GM12878 (cell line): Measurements from ENCODE around the gene MGRN1. TPM values are rescaled to one million over a fixed set of nuclear protein-coding genes. Genes with fewer than 3 reads are reported as not detected.

Experiments used
- ATAC-seq: fragments of 200-7000 bp; cut with Tn5 transposase; 3 replicates; pipeline ENCODE4 v1.9.1; 2020; ENCODE audit warnings: mild to moderate bottlenecking, moderate library complexity
- BruUV-seq: library from RNA; stranded (reverse); fragments of 400-500 nt; replicated peaks from 2 replicates; lab custom pipeline; 2021; lab: Mats Ljungman, UMichigan
- CTCF ChIA-PET: fragments of 300-600 bp; sonication (Branson Sonifier 250); formaldehyde crosslinking; extraction: SDS; loops from one replicate; lab custom pipeline; 2021; ENCODE audit warnings: inconsistent platforms; lab: Yijun Ruan, JAX
- POLR2A ChIA-PET: fragments of 350-600 bp; formaldehyde crosslinking; extraction: SDS; loops from one replicate; lab custom pipeline; 2021; ENCODE audit warnings: inconsistent platforms; lab: Charles Lee
- RAD21 ChIA-PET: fragments of 300-600 bp; sonication (Branson Sonifier 250); formaldehyde crosslinking; loops from one replicate; lab custom pipeline; 2023; ENCODE audit warnings: antibody characterized with exemption; ENCODE audit not compliant: unreplicated experiment; lab: Charles Lee
- SMC1A ChIA-PET: fragments of 300-600 bp; sonication (Branson Sonifier 250); formaldehyde crosslinking; loops from one replicate; lab custom pipeline; 2023; ENCODE audit not compliant: unreplicated experiment, uncharacterized antibody; lab: Charles Lee
- DNase-seq: peaks from one replicate; pipeline ENCODE4 v3.0.0-alpha.2; 2011; ENCODE audit warnings: low read depth, low spot score
- FAIRE-seq: peaks from 3 replicates; lab custom pipeline; 2011; peaks lifted over from hg19 to GRCh38; lab: Jason Lieb, UNC
- H2AFZ ChIP-seq: 2 replicates; pipeline ENCODE4 v1.6.0; 2011; ENCODE audit warnings: low read depth, low read length, control low read depth; ENCODE audit not compliant: control insufficient read depth
- H3K27ac ChIP-seq: 2 replicates; pipeline ENCODE4 v1.5.1; 2011; ENCODE audit warnings: control low read depth; ENCODE audit not compliant: control insufficient read depth, insufficient read depth
- H3K27me3 ChIP-seq, 2 experiments: replicated peaks in 1 of 2; 2 replicates each; pipeline versions ENCODE4 v1.6.0 to v1.6.1; 2011; ENCODE audit warnings: low read length in 1 of 2; ENCODE audit not compliant: control insufficient read depth in 2 of 2, insufficient read depth in 2 of 2
- H3K36me3 ChIP-seq, 2 experiments: 2 replicates each; pipeline ENCODE4 v1.5.1; 2011; ENCODE audit warnings: low read length in 1 of 2; ENCODE audit not compliant: control insufficient read depth in 2 of 2, insufficient read depth in 2 of 2
- H3K4me1 ChIP-seq: 2 replicates; pipeline ENCODE4 v1.6.1; 2011; ENCODE audit warnings: mild to moderate bottlenecking, low read length, moderate library complexity, mixed read lengths; ENCODE audit not compliant: control insufficient read depth, insufficient read depth
- H3K4me2 ChIP-seq: 2 replicates; pipeline ENCODE4 v1.6.0; 2011; ENCODE audit warnings: control low read depth; ENCODE audit not compliant: control insufficient read depth, insufficient read depth
- H3K4me3 ChIP-seq: fragments of 200-600 bp; sonication (generic); 2 replicates; pipeline ENCODE4 v1.5.1; 2016
- H3K79me2 ChIP-seq: 2 replicates; pipeline ENCODE4 v1.6.0; 2011; ENCODE audit warnings: low read length; ENCODE audit not compliant: control insufficient read depth, insufficient read depth
- H3K9ac ChIP-seq: 2 replicates; pipeline ENCODE4 v1.8.0; 2011; ENCODE audit warnings: low read length, control low read depth, mixed read lengths; ENCODE audit not compliant: control insufficient read depth, insufficient read depth
- H3K9me3 ChIP-seq: replicated peaks from 3 replicates; pipeline ENCODE4 v1.5.1; 2011; ENCODE audit warnings: mild to moderate bottlenecking, low read length; ENCODE audit not compliant: control insufficient read depth, insufficient read depth
- H4K20me1 ChIP-seq: 2 replicates; pipeline ENCODE4 v1.6.0; 2011; ENCODE audit not compliant: control insufficient read depth, insufficient read depth
- ATF3 ChIP-seq: IDR thresholded peaks from 2 replicates; pipeline ENCODE4 v1.6.1; 2011; ENCODE audit warnings: low read depth, mild to moderate bottlenecking, low read length, moderate library complexity, borderline replicate concordance; ENCODE audit errors: extremely low read depth
- BMI1 ChIP-seq: fragments of 450-650 bp; IDR thresholded peaks from 2 replicates; pipeline ENCODE4 v1.6.1; 2016; ENCODE audit warnings: mild to moderate bottlenecking, moderate library complexity, borderline replicate concordance
- CBFB ChIP-seq: IDR thresholded peaks from 2 replicates; pipeline ENCODE4 v1.6.1; 2016; ENCODE audit warnings: antibody characterized with exemption, low read depth
- CEBPB ChIP-seq, 2 experiments: fragments of 150-350 bp in 1 of 2; IDR thresholded peaks; 2 replicates each; pipeline ENCODE4 v1.6.1; 2012 to 2014; ENCODE audit warnings: low read depth in 2 of 2, low read length in 2 of 2, borderline replicate concordance in 1 of 2, inconsistent platforms in 1 of 2
- EED ChIP-seq: sonication (generic); IDR thresholded peaks from 2 replicates; pipeline ENCODE4 v1.6.1; 2016; ENCODE audit warnings: antibody characterized with exemption, low read depth
- ETV6 ChIP-seq, 2 experiments: fragments of 450-650 bp in 1 of 2; IDR thresholded peaks in 1 of 2; conservative IDR thresholded peaks in 1 of 2; 2 replicates each; pipeline ENCODE4 v1.6.1; 2014; ENCODE audit warnings: antibody characterized with exemption in 1 of 2, borderline replicate concordance in 1 of 2, low read depth in 1 of 2, mild to moderate bottlenecking in 1 of 2, moderate library complexity in 1 of 2
- FOXM1 ChIP-seq: IDR thresholded peaks from 2 replicates; pipeline ENCODE4 v1.6.1; 2012; ENCODE audit warnings: low read depth, mild to moderate bottlenecking, inconsistent platforms, low read length, moderate library complexity
- GATAD2B ChIP-seq: fragments of 450-650 bp; conservative IDR thresholded peaks from 2 replicates; pipeline ENCODE4 v1.6.1; 2017; ENCODE audit warnings: low read depth, mild to moderate bottlenecking, moderate library complexity
- POLR2AphosphoS5 ChIP-seq: IDR thresholded peaks from 2 replicates; pipeline ENCODE4 v1.6.1; 2011; ENCODE audit warnings: mild to moderate bottlenecking, low read length, inconsistent platforms
- PRDM15 ChIP-seq: fragments of 450-650 bp; formaldehyde crosslinking; IDR thresholded peaks from 2 replicates; pipeline ENCODE4 v1.4.0; 2020; ENCODE audit warnings: mild to moderate bottlenecking, moderate library complexity
- RAD21 ChIP-seq: IDR thresholded peaks from 2 replicates; pipeline ENCODE4 v1.6.1; 2011; ENCODE audit warnings: mild to moderate bottlenecking, low read depth, low read length, moderate library complexity; ENCODE audit not compliant: insufficient read depth
- RCOR1 ChIP-seq: conservative IDR thresholded peaks from 2 replicates; pipeline ENCODE4 v1.6.1; 2012; ENCODE audit warnings: low read depth, low read length, improper control_type of control experiment
- RELB ChIP-seq: fragments of 450-650 bp; IDR thresholded peaks from 2 replicates; pipeline ENCODE4 v1.6.1; 2017; ENCODE audit warnings: low read depth, mild to moderate bottlenecking, moderate library complexity
- STAT1 ChIP-seq: fragments of 450-650 bp; conservative IDR thresholded peaks from 2 replicates; pipeline ENCODE4 v1.6.1; 2014; ENCODE audit warnings: antibody characterized with exemption, mild to moderate bottlenecking
- TARDBP ChIP-seq: IDR thresholded peaks from 2 replicates; pipeline ENCODE4 v1.6.1; 2016; ENCODE audit warnings: borderline replicate concordance
- TCF3 ChIP-seq: IDR thresholded peaks from 2 replicates; pipeline ENCODE4 v1.6.1; 2012; ENCODE audit warnings: low read depth, mild to moderate bottlenecking, low read length, borderline replicate concordance; ENCODE audit not compliant: insufficient read depth
- USF1 ChIP-seq: IDR thresholded peaks from 2 replicates; pipeline ENCODE4 v1.6.1; 2011; ENCODE audit warnings: borderline replicate concordance, low read depth, mild to moderate bottlenecking, moderate library complexity, mixed read lengths, low read length; ENCODE audit not compliant: insufficient read depth; ENCODE audit errors: extremely low read length
- WGBS: methylation state at CpG from one replicate; pipeline ENCODE4 v1.1.6; 2016; ENCODE audit warnings: low lambda C conversion rate; ENCODE audit not compliant: insufficient replicate concordance, insufficient coverage; ENCODE audit errors: missing lambda C conversion rate; 5-methylcytosine and 5-hydroxymethylcytosine counted together
- in situ Hi-C: fragments of 300-500 bp; cut with MboI; formaldehyde crosslinking; loops from 9 replicates; pipeline ENCODE4 v1.14.3; 2018; ENCODE audit warnings: mixed read lengths
- intact Hi-C: fragments of 100-400 bp; cut with micrococcal nuclease; formaldehyde crosslinking; loops from one replicate; pipeline ENCODE4 v1.14.2; 2022; ENCODE audit not compliant: unreplicated experiment
- polyA plus RNA-seq, 11 experiments: library from polyadenylated mRNA; depleted of rRNA in 4 of 11; unstranded in 6 of 11; stranded (reverse) in 5 of 11; fragments of >200 nt; fragmentation: Nextera tagmentation in 4 of 11; fragmentation: Illumina TruSeq in 1 of 11; extraction: Ambion mirVana in 4 of 11; extraction: Trizol in 1 of 11; gene quantifications; 1 replicate in 1 of 11; 2 replicates in 10 of 11; pipeline versions ENCODE4 v1.2.1 to v1.2.3, GENCODE V29; 2011 to 2016; ENCODE audit warnings: inconsistent platforms in 2 of 11, missing spikeins in 2 of 11, low read depth in 1 of 11
- total RNA-seq, 4 experiments: library from RNA; depleted of rRNA in 3 of 4; stranded (reverse); fragments of >200 nt in 3 of 4; fragmentation: Illumina TruSeq in 1 of 4; extraction: Trizol in 1 of 4; gene quantifications; 2 replicates each; pipeline versions ENCODE4 v1.2.1 to v1.2.3, GENCODE V29; 2013 to 2021

MGRN1 gene
- total and polyA plus RNA-seq, 10 of the 15 experiments (the other 5 are each of a cell fraction or from before 2014, with no cell fraction given) = 0.35 to 86.7 (median 14.6) TPM

GRCh38 chr16:4655801-4656200 is 31.2 kb downstream of the MGRN1 start:
- no peak for FAIRE-seq

More at GRCh38 chr16:4655801-4656200, 31.2 kb downstream of the MGRN1 start:
- Histone ChIP-seq H2AFZ (no peak overlapping the region), H3K36me3 (peaks cover 12 to 36% of the 10 kb centered on the region in 2 experiments; a peak in 3 of 4 replicates), H3K4me3 (no peak overlapping the region), H3K27ac (no peak overlapping the region), H3K27me3 (no peaks in the 10 kb centered on the region)
- ChIA-PET RAD21 (no interaction called here), CTCF (no interaction called here)
- 98% methylated on average over 6 of the region's 6 CpGs for WGBS
- ATAC-seq = no peak
- TF ChIP-seq ATF3 (no peak), RAD21 (no peak), FOXM1 (no peak), TARDBP (no peak), PRDM15 (CRISPR knock-in tag) (no peak), POLR2AphosphoS5 (no peak), CBFB (no peak), RELB (no peak), ETV6 (conservative IDR thresholded peaks at IDR 0.05 in 1 of 2, IDR thresholded peaks at IDR 0.05 in 1 of 2; ENCODE audit: borderline replicate concordance in 1 of 2, low read depth in 1 of 2) (no peak), GATAD2B (no peak), STAT1 (no peak), CEBPB (IDR thresholded peaks at IDR 0.05; ENCODE audit: borderline replicate concordance in 1 of 2, low read depth in 2 of 2, low read length in 2 of 2) (no peak), EED (no peak), RCOR1 (no peak), BMI1 (no peak), TCF3 (no peak), USF1 (no peak)
- TF ChIP-seq, all 136 proteins: peak for 0
- no TSS peak for BruUV-seq
- Histone ChIP-seq H3K9ac (no peak overlapping the region), H3K4me1 (no peaks in the 10 kb centered on the region; the same call in 1 of the 2 replicates), H3K9me3 (no peaks in the 10 kb centered on the region), H4K20me1 (no peaks in the 10 kb centered on the region), H3K79me2 (no peaks in the 10 kb centered on the region), H3K4me2 (no peak overlapping the region)
- in situ Hi-C loops (no loop called here), intact Hi-C loops (no loop called here)
- SMC1A ChIA-PET = no interaction called here
- no peak for DNase-seq
- POLR2A ChIA-PET = no interaction called here
